WI38 (cell line): ENCODE measurements around the gene SNIP1.
"Not testable (repeated sequence)": the region's sequence is repeated elsewhere in the genome, so short reads cannot be mapped to it uniquely, and the experiment has no call there.

Experiments
- H3K4me3 ChIP-seq: 2 replicates; pipeline ENCODE4 v1.5.1; 2011; ENCODE audit warnings: low read depth, mild to moderate bottlenecking, control low read depth, low read length
- CTCF ChIP-seq: IDR thresholded peaks from 2 replicates; pipeline ENCODE4 v1.5.1; 2012; ENCODE audit warnings: low read depth, mild to moderate bottlenecking, control low read depth, low read length

The SNIP1 gene

GRCh38 chr1:37564892-37565291, 10.8 kb upstream of the SNIP1 start:
- no peak overlapping the region for H3K4me3 ChIP-seq
- no peak for TF ChIP-seq CTCF

GRCh38 chr1:37562984-37563383, 8.9 kb upstream of the SNIP1 start:
- H3K4me3 ChIP-seq = no peak overlapping the region
- no peak for TF ChIP-seq CTCF

- no peak overlapping the region for H3K4me3 ChIP-seq
Measured at GRCh38 chr1:37561133-37562132, 7.3 kb upstream of the SNIP1 start.

GRCh38 chr1:37560401-37561132, 6.5 kb upstream of the SNIP1 start:
- no peak overlapping the region for H3K4me3 ChIP-seq
- no peak for TF ChIP-seq CTCF

More at GRCh38 chr1:37561133-37562132, 7.3 kb upstream of the SNIP1 start:
- peak; percentile 50 for TF ChIP-seq CTCF

- not testable (repeated sequence) for H3K4me3 ChIP-seq
Measured at GRCh38 chr1:37559957-37560379, 5.9 kb upstream of the SNIP1 start.

GRCh38 chr1:37559080-37559479, 5.0 kb upstream of the SNIP1 start:
- no peak overlapping the region for H3K4me3 ChIP-seq
- TF ChIP-seq CTCF = no peak

GRCh38 chr1:37558411-37558810, 4.3 kb upstream of the SNIP1 start:
- H3K4me3 ChIP-seq = no peak overlapping the region
- TF ChIP-seq CTCF = no peak
